Keratinocyte (primary cell): ENCODE data around the gene ZNF385A. TPM values are rescaled to one million over a fixed set of nuclear protein-coding genes. Genes with fewer than 3 reads are reported as not detected.

Source experiments
- DNase-seq: peaks from one replicate; pipeline ENCODE4 v3.0.0-alpha.2; 2011; ENCODE audit warnings: low read depth, missing footprints, low spot score
- FAIRE-seq: peaks from 2 replicates; lab custom pipeline; 2011; peaks lifted over from hg19 to GRCh38; lab: Jason Lieb, UNC
- H2AFZ ChIP-seq: 2 replicates; pipeline ENCODE4 v1.6.0; 2012; ENCODE audit warnings: low read length, control low read depth, inconsistent platforms; ENCODE audit not compliant: control insufficient read depth
- H3K27ac ChIP-seq: 2 replicates; pipeline ENCODE4 v1.5.1; 2011; ENCODE audit warnings: low read length; ENCODE audit not compliant: control insufficient read depth, insufficient read depth
- H3K27me3 ChIP-seq: 3 replicates; pipeline ENCODE4 v1.6.0; 2011; ENCODE audit warnings: low read length; ENCODE audit not compliant: control insufficient read depth, insufficient read depth; ENCODE audit errors: extremely low read depth
- H3K36me3 ChIP-seq, 2 experiments: 2 replicates in 1 of 2; 3 replicates in 1 of 2; pipeline ENCODE4 v1.5.1; 2011; ENCODE audit warnings: low read length in 2 of 2, mild to moderate bottlenecking in 1 of 2; ENCODE audit not compliant: control insufficient read depth in 2 of 2, insufficient read depth in 2 of 2; ENCODE audit errors: extremely low read depth in 1 of 2
- H3K4me1 ChIP-seq: 3 replicates; pipeline ENCODE4 v1.5.1; 2011; ENCODE audit warnings: low read length; ENCODE audit not compliant: control insufficient read depth, insufficient read depth; ENCODE audit errors: extremely low read depth
- H3K4me2 ChIP-seq: 3 replicates; pipeline ENCODE4 v1.6.0; 2011; ENCODE audit warnings: low read depth, low read length; ENCODE audit not compliant: control insufficient read depth, insufficient read depth; ENCODE audit errors: extremely low read depth
- H3K4me3 ChIP-seq, 3 experiments: fragments of 200-600 bp in 1 of 3; sonication (generic) in 1 of 3; 2 replicates in 2 of 3; 3 replicates in 1 of 3; pipeline ENCODE4 v1.5.1; 2011 to 2016; ENCODE audit warnings: low read length in 3 of 3, mild to moderate bottlenecking in 3 of 3, control low read depth in 2 of 3, inconsistent platforms in 1 of 3, low read depth in 1 of 3, mixed read lengths in 1 of 3, mixed run types in 1 of 3, moderate library complexity in 1 of 3; ENCODE audit not compliant: control insufficient read depth in 2 of 3, insufficient read depth in 2 of 3; ENCODE audit errors: extremely low read depth in 1 of 3
- H3K79me2 ChIP-seq: 2 replicates; pipeline ENCODE4 v1.6.0; 2012; ENCODE audit warnings: low read length; ENCODE audit not compliant: control insufficient read depth, insufficient read depth
- H3K9ac ChIP-seq: 3 replicates; pipeline ENCODE4 v1.6.0; 2011; ENCODE audit warnings: low read length; ENCODE audit not compliant: control insufficient read depth, insufficient read depth; ENCODE audit errors: extremely low read depth
- H3K9me1 ChIP-seq: 3 replicates; pipeline ENCODE4 v1.6.0; 2011; ENCODE audit warnings: low read length; ENCODE audit not compliant: control insufficient read depth, insufficient read depth; ENCODE audit errors: extremely low read depth
- H3K9me3 ChIP-seq: 2 replicates; pipeline ENCODE4 v1.5.1; 2012; ENCODE audit warnings: low read depth, low read length; ENCODE audit not compliant: control insufficient read depth
- H4K20me1 ChIP-seq: 3 replicates; pipeline ENCODE4 v1.6.0; 2011; ENCODE audit warnings: low read length; ENCODE audit not compliant: control insufficient read depth, insufficient read depth; ENCODE audit errors: extremely low read depth
- CTCF ChIP-seq, 3 experiments: IDR thresholded peaks in 1 of 3; conservative IDR thresholded peaks in 1 of 3; optimal IDR thresholded peaks in 1 of 3; 2 replicates in 2 of 3; 3 replicates in 1 of 3; pipeline versions ENCODE3 to v1.5.1; 2011; ENCODE audit warnings: low read length in 3 of 3, mild to moderate bottlenecking in 3 of 3, moderate library complexity in 2 of 3, control low read depth in 1 of 3, inconsistent platforms in 1 of 3; ENCODE audit not compliant: insufficient read depth in 2 of 3; ENCODE audit errors: extremely low read depth in 1 of 3
- EZH2 ChIP-seq: IDR thresholded peaks from one replicate; pipeline ENCODE4 v1.6.1; 2012; ENCODE audit warnings: inconsistent platforms, mild to moderate bottlenecking, low read length, moderate library complexity
- dilution Hi-C: fragments of 300-500 bp; cut with MboI; formaldehyde crosslinking; loops from one replicate; pipeline ENCODE4 v1.7.0; 2020; ENCODE audit warnings: low sequenced_read_pairs; ENCODE audit not compliant: extremely low pct_ligation_motif_present
- polyA plus RNA-seq, 5 experiments: library from polyadenylated mRNA; depleted of rRNA in 3 of 5; stranded (reverse) in 3 of 5; stranded (forward) in 1 of 5; unstranded in 1 of 5; fragments of >200 nt; gene quantifications; 1 replicate in 1 of 5; 2 replicates in 3 of 5; 3 replicates in 1 of 5; pipeline versions ENCODE4 v1.2.1 to v1.2.3, GENCODE V29; 2011 to 2012; ENCODE audit warnings: missing spikeins in 2 of 5, low read depth in 1 of 5, low replicate concordance in 1 of 5

The ZNF385A gene
- polyA plus RNA-seq, 1 donor (not counting 4 experiments of a cell fraction or from before 2014, with no cell fraction given) = 11.4 TPM

GRCh38 chr12:54356951-54357356, 27.6 kb downstream of the ZNF385A start:
- Histone ChIP-seq H3K4me3 (no peak overlapping the region), H3K4me2 (no peak overlapping the region), H3K9ac (no peak overlapping the region)

DNA sequence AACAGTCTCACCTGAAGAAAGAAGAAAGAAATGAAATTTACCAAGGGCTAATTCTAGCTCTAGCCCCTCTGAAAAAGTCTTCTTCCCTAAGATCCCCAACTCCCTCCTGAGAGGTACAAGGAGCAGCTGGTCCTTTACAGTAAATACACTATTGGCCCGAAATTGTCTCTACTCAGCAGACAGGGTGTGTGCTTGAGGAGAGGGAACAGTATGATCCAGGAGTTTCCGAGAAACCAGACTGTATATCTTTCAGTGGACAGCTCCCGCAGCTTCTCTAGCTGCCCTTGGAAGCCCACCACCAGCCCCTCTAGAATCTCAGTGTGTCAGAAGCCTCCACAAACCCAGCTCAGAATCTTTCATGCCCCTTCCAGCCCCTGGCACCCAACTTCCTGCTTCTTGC, 28.3 kb downstream of the ZNF385A start:
- TF ChIP-seq EZH2 (no peak), CTCF (optimal IDR thresholded peaks at IDR 0.05 in 1 of 3, IDR thresholded peaks at IDR 0.05 in 1 of 3, conservative IDR thresholded peaks at IDR 0.05 in 1 of 3; ENCODE audit: extremely low read depth in 1 of 3, insufficient read depth in 2 of 3, low read length in 3 of 3) (no peak)
- no peak overlapping the region for H3K4me3 ChIP-seq
- DNase-seq (no peak), FAIRE-seq (no peak)
- dilution Hi-C loops = no loop called here
- H3K36me3 ChIP-seq = peaks cover 0 to 6% of the 10 kb centered on the region in 2 experiments
- H3K9me3 ChIP-seq = no peaks in the 10 kb centered on the region
- no peaks in the 10 kb centered on the region for H3K79me2 ChIP-seq
- H4K20me1 ChIP-seq = no peaks in the 10 kb centered on the region
- H3K4me2 ChIP-seq = no peak overlapping the region
- H3K27me3 ChIP-seq = no peaks in the 10 kb centered on the region
- peaks cover 25% of the 10 kb centered on the region for H3K4me1 ChIP-seq
- no peak overlapping the region for H2AFZ ChIP-seq
- no peak overlapping the region for H3K27ac ChIP-seq
- no peaks in the 10 kb centered on the region for H3K9me1 ChIP-seq
- no peak overlapping the region for H3K9ac ChIP-seq

More at GRCh38 chr12:54356951-54357356, 27.6 kb downstream of the ZNF385A start:
- dilution Hi-C loops = no loop called here
- H3K27ac ChIP-seq = no peak overlapping the region
- no peak for FAIRE-seq
- no peaks in the 10 kb centered on the region for H4K20me1 ChIP-seq
- DNase-seq = no peak
- no peaks in the 10 kb centered on the region for H3K79me2 ChIP-seq
- no peak overlapping the region for H2AFZ ChIP-seq
- peaks cover 25% of the 10 kb centered on the region for H3K4me1 ChIP-seq
- H3K9me3 ChIP-seq = no peaks in the 10 kb centered on the region
- H3K36me3 ChIP-seq = peaks cover 0 to 2% of the 10 kb centered on the region in 2 experiments
- no peaks in the 10 kb centered on the region for H3K9me1 ChIP-seq
- no peak for TF ChIP-seq CTCF (optimal IDR thresholded peaks at IDR 0.05 in 1 of 3, IDR thresholded peaks at IDR 0.05 in 1 of 3, conservative IDR thresholded peaks at IDR 0.05 in 1 of 3; ENCODE audit: extremely low read depth in 1 of 3, insufficient read depth in 2 of 3, low read length in 3 of 3)
- no peak for TF ChIP-seq EZH2
- no peaks in the 10 kb centered on the region for H3K27me3 ChIP-seq
